ENCODE data around the gene CACNA1H.
"Not testable (repeated sequence)": the region's sequence is repeated elsewhere in the genome, so short reads cannot be mapped to it uniquely, and the experiment has no call there.

CACNA1H gene

DNA sequence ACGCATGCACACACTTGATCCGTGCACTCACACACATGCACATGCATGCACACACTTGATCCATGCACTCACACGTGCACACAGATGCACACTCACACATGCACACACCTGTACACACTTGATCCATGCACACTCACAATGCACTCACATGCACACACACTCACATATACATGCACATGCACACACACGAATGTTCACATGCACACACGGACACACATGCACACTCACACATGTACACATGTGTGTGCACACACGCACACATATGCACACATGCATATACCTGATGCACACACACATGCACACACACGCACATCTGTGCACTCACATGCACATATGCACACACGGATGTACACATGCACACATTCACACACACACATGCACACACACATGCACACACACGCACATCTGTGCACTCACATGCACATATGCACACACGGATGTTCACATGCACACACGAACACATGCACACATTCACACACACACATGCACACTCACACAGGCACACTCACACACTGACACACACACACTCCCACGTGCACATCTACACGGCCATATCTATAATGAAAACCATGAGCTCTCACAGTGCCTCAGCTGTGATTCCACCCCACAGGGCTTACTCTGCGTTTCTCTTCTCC, 95.1 kb downstream of the CACNA1H start:
- DNase-seq (ENCODE audit: low read depth in 2 of 2), result not testable (repeated sequence)

DNA sequence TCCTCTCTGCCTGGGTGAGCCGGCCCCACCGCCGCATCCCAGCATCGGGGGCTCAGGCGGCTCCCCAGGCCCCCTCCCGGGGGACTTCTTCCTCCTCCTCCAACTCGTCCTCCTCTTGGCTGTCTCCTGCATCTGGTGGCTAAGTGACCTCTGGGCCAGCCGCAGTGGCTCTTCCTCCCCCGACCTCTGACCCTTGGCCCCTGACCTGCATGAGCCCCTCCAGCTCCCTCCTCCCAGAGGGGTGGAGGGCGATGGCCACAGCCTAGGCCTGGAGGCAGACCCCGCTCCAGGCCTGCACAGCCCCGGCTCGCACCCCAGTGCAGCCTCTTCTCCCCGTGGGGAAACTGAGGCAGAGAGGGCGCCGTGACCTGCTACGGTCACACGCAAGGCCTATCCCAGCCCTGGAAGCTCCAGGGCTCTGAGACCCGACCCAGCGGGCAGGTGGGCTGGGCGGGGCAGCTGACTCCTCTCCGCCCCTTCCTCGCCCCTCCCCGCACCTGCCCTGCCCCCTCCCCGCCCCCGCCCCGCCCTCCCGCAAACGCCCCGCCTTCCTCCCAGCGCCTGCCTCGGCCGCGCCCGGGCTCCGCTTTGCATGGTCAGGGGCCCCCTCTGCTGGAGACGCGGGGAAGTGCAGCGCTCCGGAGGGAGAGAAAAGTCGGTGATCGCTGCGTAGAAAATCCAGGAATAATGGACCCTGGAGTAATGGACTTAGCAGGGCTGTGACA, 96.3 kb downstream of the CACNA1H start:
- DNase-seq (ENCODE audit: low read depth in 2 of 2), result not testable (repeated sequence)

DNA sequence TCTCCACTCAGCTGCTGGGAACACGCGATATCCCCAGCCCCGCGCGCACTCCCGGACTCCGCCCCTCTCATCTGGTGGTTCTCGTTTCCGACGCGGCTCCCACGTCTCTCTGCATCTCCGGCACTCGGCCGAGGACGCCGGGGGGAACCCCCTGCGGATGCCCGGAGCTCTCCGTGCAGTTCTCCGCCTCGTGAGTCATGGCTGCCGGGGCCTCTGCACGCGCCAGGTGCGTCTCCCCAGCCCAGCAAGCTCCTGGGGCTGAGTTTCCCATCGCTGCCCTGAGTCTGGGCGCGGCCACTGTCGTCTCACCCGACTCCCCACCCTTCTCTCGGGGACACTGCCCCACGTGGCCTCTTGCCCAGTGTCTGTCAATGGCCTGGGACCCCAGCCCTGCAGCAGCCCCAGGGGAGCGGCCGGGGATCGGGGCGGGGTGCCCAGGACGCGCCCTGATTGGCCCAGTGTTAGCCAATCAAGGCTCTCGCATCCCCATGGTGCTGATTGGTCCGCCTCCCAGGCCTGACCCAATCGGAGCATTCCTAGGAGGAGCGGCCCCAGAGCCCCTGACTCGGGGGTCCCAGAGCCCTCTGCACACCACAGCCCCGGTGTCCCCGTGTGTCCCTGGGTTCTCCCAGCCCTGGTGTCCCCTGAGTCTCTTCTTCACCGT, 100.9 kb downstream of the CACNA1H start:
- DNase-seq (ENCODE audit: low read depth in 2 of 2), result not testable (repeated sequence)

DNA sequence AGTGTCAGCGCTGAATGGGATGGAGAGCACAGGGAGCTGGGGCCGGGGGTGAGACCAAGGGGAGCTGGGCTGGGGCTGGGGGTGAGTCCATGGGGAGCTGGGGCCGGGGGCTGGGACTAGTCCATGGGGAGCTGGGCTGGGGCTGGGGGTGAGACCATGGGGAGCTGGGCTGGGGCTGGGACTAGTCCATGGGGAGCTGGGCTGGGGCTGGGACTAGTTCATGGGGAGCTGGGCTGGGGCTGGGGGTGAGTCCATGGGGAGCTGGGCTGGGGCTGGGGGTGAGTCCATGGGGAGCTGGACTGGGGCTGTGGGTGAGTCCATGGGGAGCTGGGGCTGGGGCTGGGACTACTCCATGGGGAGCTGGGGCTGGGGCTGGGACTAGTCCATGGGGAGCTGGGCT, 101.9 kb downstream of the CACNA1H start:
- not testable (repeated sequence) for DNase-seq (ENCODE audit: low read depth in 2 of 2)

DNA sequence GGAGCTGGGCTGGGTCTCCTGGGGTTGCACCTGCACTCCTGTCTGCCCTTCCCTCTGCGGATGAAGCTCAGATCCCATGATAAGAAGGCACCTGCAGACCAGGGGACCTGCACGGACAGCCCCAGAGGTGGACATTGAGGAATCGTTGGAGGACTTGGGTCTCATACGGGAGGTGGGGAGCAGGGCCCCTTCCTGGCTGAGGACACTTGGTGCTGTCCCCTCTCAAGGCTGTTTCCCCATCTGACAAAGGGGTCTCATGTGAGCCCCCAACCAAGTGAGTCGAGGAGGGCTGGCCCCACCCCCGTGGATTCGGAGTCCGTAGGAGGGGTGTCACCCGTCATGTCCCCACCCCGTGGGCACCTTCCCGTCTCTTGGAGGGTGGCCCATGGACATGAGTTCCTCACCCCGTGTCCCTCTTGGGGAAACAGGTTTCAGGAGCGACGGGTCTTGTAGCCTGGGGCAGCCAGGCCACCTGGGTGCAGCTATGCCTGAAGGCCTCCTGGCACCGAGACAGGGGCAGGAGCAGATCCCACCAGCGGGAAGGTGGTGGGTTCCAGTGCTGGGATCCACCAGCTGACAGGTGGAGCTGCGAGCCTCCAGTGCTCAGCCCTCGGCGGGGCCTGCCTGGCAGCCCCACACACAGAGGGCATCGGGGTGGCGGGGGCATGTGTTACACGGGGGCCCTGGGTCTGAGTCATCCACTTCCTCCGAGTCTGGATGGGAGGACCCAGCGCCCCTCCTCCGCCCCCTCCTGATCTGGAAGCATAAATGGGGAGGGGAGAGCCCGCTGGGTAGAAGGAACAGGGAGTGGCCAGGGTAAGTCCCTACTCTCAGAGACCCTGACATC, 102.6 kb downstream of the CACNA1H start, which contains the start of gene TPSD1:
TPSD1 (plus strand) TSS at position 794 of the 847 bp plus-strand sequence. CDS start 212 bp downstream, outside the sequence.
- DNase-seq (ENCODE audit: low read depth in 2 of 2), result not testable (repeated sequence)

DNA sequence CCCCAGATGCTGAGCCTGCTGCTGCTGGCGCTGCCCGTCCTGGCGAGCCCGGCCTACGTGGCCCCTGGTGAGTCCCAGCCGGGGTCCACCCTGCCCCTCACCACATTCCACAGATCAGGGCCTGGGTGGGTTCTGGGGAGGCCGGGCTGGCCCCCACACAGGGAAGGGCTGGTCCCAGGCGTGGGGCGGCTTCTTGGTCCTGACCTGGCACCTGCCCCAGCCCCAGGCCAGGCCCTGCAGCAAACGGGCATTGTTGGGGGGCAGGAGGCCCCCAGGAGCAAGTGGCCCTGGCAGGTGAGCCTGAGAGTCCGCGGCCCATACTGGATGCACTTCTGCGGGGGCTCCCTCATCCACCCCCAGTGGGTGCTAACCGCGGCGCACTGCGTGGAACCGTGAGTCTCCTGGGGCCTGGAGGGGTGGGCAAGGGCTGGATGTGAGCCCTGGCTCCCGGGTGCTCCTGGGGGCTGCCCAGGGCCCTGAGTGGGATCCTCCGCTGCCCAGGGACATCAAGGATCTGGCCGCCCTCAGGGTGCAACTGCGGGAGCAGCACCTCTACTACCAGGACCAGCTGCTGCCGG, 103.5 kb downstream of the CACNA1H start:
- DNase-seq (ENCODE audit: low read depth in 2 of 2), result not testable (repeated sequence)

DNA sequence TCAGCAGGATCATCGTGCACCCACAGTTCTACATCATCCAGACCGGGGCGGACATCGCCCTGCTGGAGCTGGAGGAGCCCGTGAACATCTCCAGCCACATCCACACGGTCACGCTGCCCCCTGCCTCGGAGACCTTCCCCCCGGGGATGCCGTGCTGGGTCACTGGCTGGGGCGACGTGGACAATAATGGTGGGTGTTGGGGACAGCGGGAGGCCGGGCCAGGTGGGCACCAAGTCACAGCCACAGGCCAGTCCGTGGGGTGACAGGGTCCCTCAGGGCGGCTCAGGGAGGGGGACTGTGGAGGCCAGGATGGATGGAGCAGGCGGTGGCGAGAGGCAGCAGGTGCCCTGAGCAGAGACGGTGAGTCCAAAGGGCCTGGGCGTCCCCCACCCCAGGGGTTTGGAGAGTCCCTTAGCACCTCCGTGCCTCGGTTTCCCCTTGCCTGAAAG, 104.0 kb downstream of the CACNA1H start:
- DNase-seq (ENCODE audit: low read depth in 2 of 2), result no peak

DNA sequence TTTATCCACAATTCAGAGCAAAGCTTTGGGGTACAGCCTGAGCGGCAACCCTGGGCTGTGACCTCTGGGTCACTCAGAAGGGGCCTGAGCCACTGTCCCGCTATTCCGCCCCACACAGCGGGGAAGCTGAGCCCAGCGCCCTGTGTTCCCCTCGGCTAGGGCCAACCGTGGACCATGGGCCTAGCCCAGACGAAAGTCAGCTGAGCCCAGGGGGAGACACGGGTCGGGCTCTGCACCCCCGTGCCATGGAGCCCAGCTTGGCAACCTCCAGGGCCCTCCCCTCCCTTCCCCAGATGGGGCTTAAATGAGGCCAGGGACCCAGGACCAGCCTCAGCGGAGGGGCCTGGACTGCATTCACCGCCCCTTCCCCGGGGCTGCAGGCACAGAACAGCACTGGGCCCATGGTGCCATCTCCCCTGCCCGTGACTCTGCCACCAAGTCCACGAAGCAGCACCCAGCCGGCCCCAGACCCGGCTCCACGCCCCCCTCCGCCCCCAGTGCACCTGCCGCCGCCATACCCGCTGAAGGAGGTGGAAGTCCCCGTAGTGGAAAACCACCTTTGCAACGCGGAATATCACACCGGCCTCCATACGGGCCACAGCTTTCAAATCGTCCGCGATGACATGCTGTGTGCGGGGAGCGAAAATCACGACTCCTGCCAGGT, 104.8 kb downstream of the CACNA1H start:
- DNase-seq (ENCODE audit: low read depth in 2 of 2), result no peak

DNA sequence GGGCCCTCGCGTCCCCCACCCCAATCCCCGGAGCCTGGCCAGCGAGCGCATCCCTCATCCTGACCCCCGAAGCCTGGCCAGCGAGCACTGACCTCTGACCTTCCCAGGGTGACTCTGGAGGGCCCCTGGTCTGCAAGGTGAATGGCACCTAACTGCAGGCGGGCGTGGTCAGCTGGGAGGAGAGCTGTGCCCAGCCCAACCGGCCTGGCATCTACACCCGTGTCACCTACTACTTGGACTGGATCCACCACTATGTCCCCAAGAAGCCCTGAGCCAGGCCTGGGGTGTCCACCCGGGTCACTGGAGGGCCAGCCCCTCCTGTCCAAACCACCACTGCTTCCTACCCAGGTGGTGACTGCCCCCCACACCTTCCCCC, 105.3 kb downstream of the CACNA1H start:
- DNase-seq (ENCODE audit: low read depth in 2 of 2), result no peak

DNA sequence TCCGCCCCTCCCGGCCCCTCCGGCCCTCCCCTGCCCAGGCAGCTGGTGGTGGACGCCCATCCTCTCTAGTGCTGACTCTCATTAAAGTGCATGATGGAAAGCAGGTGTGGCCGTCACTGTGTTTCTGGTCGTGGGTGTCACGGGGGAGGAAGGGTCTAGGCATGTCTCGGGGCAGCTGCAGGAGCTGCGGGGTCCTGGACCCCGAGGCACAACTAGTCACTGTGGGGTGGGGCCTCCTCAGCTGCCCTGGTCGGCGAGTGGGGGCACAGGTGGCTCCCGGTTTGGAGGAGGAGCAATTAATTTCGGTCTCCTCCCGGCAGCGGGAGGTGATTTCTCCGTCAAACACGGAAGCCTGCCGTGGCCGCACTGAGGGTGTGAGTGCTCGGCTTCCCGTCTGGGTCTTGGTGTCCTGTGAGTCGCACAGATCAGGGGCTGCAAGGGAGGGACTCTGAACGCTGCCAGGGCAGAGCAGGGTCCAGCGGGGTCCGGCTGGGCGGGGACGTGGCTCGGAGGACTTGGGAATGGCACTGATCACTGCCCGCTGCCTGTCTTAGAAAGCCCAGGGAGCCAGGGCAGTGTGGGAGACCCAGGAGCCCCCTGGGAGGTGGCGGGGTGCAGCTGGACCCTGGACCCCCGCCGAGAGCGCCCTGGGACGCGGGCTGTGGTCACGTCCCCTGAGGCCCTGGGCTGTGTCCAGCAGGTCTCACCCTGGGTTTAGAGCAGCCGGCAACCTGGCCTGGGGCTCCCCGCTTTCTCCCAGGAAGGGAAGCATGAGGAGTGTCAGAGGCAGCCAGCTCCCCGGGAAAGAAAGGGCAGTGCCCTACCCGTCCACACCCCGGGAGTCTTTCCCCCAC, 106.2 kb downstream of the CACNA1H start:
- no peak for DNase-seq (ENCODE audit: low read depth in 2 of 2)

DNA sequence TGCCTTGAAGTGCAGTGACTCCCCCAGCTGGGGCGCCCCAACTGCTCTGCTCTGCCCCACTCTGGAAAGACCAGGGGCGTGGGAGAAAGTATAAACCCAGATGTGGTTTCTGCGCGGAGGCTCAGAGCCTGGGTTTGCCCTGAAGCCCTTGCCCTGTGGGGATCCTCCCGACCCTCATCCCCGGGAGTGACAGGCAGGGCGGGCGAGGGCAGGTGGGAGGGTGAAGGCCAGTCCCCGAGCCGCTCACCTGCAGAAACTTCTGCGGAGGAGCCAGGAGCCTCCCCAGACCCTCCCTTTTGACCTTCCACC, 106.8 kb downstream of the CACNA1H start:
- no peak for DNase-seq (ENCODE audit: low read depth in 2 of 2)

DNA sequence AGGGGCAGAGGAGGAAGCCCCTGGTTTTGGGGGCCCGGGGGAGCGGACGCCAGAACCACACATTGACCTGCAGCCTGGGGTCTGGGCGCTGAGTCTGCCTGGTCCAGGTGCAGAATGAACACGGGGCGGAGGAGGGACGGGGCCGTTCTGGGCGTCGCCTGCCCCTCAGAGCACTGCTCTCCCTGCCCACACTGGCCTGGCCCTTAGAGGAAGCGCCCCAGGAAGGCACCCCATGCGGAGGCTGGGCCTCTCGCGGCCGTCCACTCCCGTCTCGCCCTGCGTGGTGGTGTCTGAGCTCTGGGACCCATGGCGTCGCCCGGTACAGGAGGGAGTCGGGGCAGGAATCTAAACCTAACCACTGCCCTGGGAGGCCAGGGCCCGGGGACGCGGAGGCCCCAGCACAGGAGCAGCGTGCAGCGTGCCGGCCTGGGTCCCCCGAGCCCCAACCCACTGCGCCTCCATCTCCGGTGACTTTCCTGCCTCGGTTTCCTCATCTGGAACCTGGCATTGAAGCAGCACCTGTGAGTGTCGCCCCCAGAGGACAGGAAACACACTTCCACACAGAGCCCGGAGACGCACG, 107.3 kb downstream of the CACNA1H start:
- DNase-seq (ENCODE audit: low read depth in 2 of 2), result no peak

DNA sequence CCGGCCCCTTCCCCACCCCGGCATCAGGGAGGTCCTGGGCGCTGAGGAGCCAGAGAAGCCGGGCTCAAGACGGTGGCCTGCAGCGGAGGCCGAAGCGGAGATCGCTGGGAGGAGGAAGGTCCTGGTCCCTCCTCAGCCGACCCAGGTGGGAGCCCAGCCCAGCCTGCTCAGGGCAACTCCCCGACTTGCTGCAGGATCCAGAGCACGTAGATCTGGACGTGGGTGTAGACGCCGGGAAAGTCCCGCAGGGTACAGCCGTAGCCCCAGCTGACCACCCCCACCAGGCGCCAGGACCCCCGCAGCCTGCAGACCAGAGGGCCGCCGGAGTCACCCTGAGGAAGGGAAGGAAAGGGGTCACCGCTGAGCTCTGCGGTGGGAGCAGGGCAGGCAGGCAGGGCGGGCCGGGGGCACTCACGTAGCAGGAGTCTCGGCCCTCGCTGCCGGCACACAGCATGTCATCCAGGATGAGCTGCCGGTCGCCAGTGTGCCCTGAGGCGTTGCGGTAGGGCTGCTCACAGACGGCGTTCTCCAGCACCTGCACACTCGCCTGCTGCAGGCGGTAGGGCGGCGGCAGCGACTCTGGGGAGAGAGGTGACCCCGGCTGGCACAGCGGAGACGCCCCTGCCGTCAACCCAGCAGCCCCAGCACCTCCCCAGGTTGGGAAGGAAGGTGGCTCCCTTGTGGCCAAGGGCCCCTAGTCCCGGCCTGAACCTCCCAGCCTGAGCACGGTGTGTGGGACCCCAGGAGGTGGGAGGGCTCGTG, 108.4 kb downstream of the CACNA1H start:
- no peak for DNase-seq (ENCODE audit: low read depth in 2 of 2)

DNA sequence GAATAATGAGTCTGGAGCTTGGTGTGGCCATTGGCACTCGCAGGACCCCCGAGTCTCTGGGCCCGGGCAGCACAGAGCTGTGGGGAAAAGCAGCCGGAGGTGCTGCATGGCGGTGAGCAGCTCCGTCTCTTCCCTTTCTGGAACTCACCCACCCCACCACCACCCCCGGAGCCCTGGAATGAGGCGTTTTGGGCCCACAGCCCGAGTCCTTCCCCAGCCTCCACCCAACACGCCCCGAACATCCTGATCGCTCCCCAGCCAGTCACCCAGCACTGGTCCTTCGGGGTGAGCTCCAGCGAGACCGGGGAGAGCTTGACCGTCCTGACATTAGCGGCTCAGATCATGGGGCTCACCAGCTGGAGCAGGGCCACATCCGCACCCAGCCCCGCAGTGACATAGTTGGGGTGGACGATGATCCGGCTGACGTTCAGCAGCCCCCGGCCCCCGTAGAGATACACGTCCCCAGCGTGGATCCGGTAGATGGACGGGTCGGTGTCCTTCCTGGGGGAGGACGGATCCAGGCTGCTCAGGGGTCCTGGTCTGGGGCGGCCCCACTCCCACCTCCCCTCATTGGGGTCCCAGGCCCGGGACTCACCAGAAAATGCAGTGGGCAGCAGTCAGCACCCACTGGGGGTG, 109.4 kb downstream of the CACNA1H start:
- DNase-seq (ENCODE audit: low read depth in 2 of 2), result no peak

DNA sequence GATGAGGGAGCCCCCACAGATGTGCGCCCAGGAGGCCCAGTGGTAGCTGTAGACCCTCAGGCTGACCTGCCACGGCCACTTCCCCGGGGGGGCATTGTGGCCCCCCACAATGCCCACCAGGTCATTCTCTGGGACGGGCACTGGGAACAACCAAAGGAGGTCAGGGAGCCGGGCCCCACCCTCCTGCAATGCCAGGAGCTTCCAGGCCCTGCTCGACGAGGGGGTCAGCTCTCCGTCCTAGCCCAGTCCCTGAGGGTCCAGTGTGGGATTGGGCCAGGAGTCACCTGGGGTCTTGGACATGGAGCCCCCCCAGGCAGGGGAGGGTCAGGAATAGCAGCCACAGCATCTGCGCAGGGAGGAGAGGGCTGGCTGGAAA, 109.9 kb downstream of the CACNA1H start:
- DNase-seq (ENCODE audit: low read depth in 2 of 2), result no peak

DNA sequence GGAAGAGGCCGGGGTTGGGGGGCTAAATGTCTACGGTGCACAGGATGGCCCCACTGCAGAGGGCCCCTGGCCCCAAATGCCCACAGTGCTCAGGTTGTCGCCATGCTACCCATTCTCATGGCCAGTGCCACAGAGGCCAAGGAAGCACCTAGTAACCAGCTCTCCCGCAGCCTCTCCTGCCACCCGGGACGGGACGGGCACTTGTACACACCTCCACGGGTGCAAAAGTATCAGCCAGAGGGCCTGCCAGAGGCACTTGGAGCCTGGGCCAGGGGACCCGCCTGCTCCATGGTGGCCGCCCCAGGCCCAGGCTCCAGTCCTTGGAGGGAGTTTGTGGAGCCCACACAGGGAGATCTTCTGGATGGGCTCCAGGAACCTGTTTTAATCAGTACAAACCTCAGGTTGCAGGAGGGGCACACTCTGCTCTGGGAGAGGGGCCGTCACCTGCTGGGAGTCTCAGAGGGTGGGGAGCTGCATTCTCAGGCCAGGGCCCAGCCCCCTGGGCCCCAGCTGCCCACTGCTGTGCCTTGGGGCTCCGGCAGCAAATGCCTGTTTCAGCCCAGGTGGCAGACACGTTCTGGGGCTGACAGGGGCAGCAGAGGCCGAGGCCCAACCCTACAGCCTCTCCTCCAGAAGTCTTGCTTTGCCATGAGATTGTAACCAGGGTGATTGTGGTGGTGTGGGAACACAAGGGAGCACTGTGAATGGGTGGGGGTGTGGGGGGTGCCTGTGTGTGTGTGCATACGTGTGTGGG, 110.9 kb downstream of the CACNA1H start:
- no peak for DNase-seq (ENCODE audit: low read depth in 2 of 2)

DNA sequence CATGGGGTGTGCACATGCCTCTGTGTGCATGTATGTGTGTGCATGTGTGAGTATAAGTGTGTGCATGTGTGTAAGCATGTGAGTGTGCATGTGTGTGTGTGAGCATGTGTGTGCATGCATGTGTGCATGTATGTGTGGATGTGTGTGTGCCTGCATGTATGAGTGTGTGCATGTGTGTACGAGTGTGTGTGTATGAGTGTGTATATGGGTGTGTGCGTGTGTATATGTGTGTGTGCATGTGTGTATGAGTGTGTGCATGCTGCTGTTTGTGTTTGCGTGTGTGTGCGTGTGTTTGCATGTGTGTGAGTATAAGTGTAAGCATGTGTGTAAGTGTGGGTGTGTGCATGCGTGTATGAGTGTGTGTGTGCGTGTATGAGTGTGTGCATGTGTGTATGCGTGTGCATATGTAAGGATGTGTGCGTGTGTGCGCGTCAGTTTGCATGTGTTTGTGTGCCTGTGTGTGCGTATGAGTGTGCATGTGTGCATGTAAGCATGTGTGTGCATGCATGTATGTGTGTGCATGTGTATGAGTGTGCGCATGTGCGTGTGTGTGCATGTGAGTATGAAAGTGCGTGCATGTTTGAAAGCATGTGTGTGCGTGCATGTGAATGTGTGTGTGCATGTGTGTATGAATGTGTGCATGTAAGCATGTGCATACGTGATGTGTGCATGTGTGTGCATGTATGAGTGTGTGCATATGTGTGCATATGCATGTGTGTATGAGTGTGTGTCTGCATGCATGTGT, 111.6 kb downstream of the CACNA1H start:
- no peak for DNase-seq (ENCODE audit: low read depth in 2 of 2)

All from stimulated activated CD8-positive, alpha-beta memory T cell treated with anti-CD3 and anti-CD28 coated beads, Interleukin-7, amount 100 ng/mL, for 4 hours (primary cell).